Measurements from ENCODE around the gene RAPGEF4.

GRCh38 chr2:173034143-173034542, 298.5 kb downstream of the RAPGEF4 start:
- TF ChIP-seq NR2F6 (CRISPR knock-in tag; IDR thresholded peaks at IDR 0.05) (no peak), ZBTB43 (CRISPR knock-in tag; IDR thresholded peaks at IDR 0.05) (no peak), ETS2 (tag; IDR thresholded peaks at IDR 0.05; ENCODE audit: borderline replicate concordance, poor library complexity, severe bottlenecking) (no peak), KDM5B (IDR thresholded peaks at IDR 0.05; ENCODE audit: insufficient replicate concordance, low read depth, low read length) (no peak), SIN3A (IDR thresholded peaks at IDR 0.05; ENCODE audit: borderline replicate concordance in 2 of 2, control insufficient read depth in 1 of 2, low read depth in 2 of 2, low read length in 2 of 2) (no peak), EZH2 (IDR thresholded peaks at IDR 0.05; ENCODE audit: borderline replicate concordance, low read depth, low read length) (no peak), SNIP1 (IDR thresholded peaks at IDR 0.05; ENCODE audit: low read depth) (no peak), FOXA1 (IDR thresholded peaks at IDR 0.05; ENCODE audit: borderline replicate concordance) (no peak), SPI1 (IDR thresholded peaks at IDR 0.05; ENCODE audit: borderline replicate concordance, low read depth, low read length) (no peak), ATF3 (IDR thresholded peaks at IDR 0.05) (no peak), ATF3 (CRISPR knock-in tag; conservative IDR thresholded peaks at IDR 0.05) (no peak)

All from K562 (cell line).